ENCODE results near the gene SEMG2. TPM values are rescaled to one million over a fixed set of nuclear protein-coding genes. Genes with fewer than 3 reads are reported as not detected.

Gene SEMG2
- total RNA-seq, 1 donor from 2014 or later, result not detected

GRCh38 chr20:45229264-45230056 is 8.3 kb downstream of the SEMG2 start:
- intact Hi-C loops (cut with micrococcal nuclease), result no loop called here

DNA sequence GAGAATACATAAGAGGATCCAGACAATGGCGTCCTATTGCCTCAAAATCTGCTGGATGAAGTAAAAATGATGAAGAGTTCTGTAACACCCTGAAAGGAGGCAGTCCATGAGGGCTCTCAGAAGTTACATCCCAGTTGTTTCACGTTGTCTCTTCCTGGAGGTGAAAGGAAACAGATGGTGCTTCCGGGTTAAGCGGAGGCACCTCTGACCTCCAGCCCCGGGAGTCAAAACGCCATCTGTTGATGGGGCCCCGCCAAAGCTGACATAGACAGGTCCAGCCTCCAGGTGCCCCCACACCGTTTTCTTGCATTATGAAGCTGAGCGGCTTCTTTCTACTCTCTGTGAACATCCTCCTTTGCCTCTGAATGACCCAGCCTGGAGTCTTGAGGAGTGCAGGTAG is 9.5 kb downstream of the SEMG2 start:
- intact Hi-C loops (cut with micrococcal nuclease), result no loop called here

GRCh38 chr20:45235995-45236394 is 14.8 kb downstream of the SEMG2 start:
- intact Hi-C loops (cut with micrococcal nuclease), result no loop called here

- intact Hi-C loops (cut with micrococcal nuclease), result no loop called here
These were observed 17.0 kb downstream of the SEMG2 start for GRCh38 chr20:45238139-45238538.

DNA sequence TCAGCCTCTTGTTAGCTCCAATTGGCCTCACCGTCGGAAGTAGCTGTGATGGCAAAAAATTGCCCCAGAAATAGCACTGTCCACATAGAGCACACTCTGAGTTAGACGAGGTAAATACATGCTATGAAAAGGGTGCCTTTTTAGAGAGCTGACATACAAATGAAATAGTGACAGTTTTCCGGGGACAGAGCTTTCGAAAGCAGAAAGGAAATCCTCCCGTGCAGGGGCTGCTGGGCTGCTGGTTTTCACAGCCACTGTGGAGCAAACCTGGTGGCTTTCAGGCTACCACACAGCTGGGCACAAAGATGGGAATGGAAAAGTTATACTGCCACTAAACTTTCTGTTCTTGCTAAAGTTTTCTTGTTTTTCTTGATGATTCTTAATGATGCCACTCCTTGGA is 24.9 kb downstream of the SEMG2 start:
- intact Hi-C loops (cut with micrococcal nuclease), result no loop called here

- intact Hi-C loops (cut with micrococcal nuclease), result no loop called here
These were observed 26.7 kb downstream of the SEMG2 start for GRCh38 chr20:45247865-45248264.

DNA sequence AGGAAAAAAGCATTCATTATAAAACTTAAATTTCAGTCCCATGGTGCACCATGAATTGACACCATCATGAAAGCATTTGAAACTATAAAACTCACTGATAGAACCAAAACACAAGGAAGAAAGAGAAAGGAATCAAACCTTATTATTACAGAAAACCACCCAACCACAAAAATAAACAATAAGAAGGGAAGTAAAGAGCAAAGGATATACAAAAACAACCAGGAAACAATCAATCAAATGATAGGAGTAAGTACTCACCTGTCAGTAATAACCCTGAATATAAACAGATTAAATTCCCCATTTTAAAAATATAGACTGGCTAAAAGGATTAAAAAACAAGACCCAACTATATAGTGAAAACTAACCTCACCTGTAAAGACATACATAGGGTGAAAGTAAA is 27.4 kb downstream of the SEMG2 start:
- intact Hi-C loops (cut with micrococcal nuclease), result no loop called here

DNA sequence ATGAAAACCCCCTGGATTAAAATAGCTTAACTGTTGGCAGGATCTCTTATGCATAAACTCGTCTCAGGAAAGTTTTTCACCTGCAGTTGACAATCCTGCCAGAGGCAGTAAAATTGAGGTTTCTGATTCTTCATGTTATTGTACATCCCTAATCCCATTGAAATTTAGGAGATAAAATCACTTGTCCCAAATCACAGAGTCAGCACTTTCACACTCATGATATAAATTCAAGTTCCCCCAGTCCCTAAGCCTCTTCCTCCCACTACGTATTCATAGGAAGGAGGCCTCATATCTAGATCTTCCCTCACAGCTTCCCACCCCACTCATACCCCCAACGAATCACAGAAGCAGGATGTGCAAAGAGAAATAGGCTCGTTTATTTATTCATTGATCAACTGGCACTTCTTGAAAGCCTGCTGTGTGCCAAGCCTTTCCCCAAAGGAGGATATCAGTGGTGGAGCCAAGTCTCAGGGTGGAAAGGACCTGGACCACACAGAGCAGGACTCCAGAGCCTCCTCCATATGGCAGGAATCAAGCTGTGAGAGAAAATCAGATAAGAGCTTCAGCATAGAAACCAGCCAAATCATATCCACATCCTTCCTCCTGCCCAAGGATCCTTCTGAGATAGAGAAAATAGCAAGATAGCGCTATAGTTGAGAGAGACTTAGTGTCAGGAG is 30.8 kb downstream of the SEMG2 start:
- intact Hi-C loops (cut with micrococcal nuclease), result no loop called here

GRCh38 chr20:45253261-45253660 is 32.1 kb downstream of the SEMG2 start:
- intact Hi-C loops (cut with micrococcal nuclease), result no loop called here

DNA sequence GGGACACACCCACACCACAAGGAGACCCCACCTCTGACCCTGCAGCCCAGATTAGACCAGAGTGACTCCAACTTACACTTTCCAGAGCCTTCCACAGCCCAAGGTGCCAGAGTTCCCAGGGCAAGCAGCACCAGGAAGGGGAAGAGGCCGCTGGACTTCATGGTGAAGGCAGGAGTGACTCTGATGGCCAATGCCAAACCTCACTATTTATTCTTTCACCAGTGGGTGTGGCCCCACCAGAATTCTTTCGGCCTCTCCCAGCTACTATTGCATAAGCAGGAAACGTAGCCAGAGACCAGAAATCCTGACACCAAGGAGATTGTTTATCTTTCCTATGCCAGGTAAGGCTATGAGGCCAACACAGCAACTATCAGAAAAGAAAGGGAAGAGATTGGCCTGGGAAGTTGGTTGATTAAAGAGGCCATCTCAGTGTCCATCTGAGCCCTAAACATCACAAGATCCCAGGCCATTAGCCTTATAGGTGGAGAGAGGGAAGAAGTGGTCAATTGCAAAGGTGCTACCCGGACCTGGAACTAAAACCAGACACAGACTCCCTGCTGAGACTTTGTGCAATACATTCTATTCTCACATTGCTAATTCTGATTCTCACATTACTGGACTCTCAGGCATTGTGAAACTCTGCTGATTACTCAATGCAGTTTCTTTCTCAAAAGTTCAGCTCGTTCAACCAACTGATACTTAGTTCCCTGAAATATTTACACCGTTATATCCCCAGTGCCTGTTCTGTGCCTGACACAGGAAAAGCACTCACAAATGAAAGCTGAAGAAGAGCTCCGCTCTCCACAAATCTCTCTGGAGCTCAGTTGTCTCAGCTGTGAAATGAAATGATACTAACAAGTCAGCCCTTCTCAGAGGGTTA is 33.5 kb downstream of the SEMG2 start, which contains the start of gene SLPI:
TSS of gene SLPI (minus strand) at position 182 of the 880 bp plus-strand sequence. CDS start at position 161, 21 bp downstream.
- intact Hi-C loops (cut with micrococcal nuclease), result no loop called here

GRCh38 chr20:45257161-45257560 is 36.0 kb downstream of the SEMG2 start:
- intact Hi-C loops (cut with micrococcal nuclease), result no loop called here

DNA sequence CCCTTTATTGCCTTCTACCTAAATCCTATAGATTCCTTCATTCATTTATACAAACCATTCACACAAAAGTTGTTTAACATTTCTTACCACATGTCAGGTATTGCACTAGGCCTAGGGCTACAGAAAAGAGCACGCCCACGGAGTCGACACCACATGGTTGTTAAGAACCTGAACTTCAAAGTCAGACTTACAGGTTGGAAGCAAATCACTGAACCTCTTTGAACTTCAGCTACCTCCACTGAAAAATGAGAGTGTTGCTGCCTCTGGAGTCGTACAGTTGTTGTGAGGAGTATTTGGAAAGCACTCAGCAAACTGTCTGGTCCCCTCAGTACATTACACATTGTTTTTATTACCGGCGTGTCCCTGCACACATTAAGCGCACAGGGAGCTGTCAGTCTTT is 36.5 kb downstream of the SEMG2 start:
- intact Hi-C loops (cut with micrococcal nuclease), result no loop called here

GRCh38 chr20:45258259-45258658 is 37.1 kb downstream of the SEMG2 start:
- intact Hi-C loops (cut with micrococcal nuclease), result no loop called here

DNA sequence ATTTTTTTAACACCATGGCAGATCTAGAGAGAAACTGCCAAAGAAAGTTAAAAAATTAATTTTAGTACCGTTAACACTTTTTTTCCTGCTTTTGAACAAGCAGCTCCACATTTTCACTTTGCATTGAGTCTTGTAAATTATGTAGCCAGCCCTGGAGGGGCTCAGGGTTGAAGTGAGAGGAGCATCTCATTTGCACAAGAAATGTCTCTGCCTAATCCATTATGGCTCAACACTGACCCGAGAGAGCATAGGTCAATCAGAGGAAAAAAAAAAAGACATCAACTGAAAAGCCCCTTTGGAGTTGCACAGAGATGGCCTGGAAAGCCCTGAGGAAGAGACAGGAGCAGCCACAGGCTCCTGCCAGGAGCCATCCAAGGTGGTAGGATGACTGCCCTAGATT is 37.5 kb downstream of the SEMG2 start:
- intact Hi-C loops (cut with micrococcal nuclease), result no loop called here

DNA sequence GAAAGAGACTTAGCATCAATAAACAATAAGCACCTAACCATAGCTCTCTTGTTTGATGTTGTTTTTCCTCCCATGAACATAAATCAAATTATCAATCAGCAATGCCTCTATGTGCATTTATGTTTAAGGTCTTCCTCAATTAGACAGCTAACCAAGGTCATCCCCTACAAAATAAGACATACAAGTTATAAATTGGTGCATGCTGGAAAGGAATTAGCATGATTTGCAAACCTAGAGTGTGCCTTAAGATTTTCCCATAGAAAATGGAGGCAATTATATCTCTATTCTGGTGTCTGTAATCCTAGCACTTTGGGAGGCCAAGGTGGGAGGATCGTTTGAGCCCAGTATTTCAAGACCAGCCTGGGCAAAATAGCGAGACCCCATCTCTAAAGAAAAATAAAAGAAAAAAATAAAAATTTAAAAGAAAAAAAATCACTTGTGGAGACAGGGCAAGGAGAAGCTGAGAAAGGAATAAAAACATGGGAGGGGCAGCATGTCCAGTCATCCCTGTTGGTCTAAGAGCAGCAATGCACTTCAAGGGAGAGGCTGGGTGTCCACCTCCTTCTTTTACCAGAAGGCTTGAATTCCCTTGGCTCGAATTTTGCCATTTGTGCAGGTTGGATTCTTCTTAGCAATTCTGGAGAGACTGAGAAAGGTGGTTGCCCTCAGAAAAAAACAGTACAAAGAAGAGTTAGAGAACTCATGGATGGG is 42.5 kb downstream of the SEMG2 start:
- intact Hi-C loops (cut with micrococcal nuclease), result no loop called here

DNA sequence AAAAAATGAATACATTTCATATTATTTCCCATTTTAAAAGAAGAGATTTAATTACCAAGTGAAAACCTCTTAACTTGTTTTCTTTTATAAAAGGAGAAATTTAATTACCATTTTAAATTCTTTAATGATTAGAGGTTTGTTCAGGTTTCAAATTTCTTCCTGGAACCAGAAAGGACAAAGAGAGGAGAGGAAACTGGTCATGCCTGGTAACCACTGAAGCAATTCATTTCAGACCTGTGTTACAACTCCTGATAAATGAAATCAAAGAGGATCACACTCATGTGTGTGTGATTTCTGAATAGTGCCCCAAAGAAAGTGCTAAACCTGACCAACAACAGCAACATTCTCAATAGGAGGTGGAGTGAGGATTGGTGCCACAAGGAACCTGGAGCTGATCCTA is 45.8 kb downstream of the SEMG2 start:
- intact Hi-C loops (cut with micrococcal nuclease), result no loop called here

GRCh38 chr20:45268531-45268930 is 47.4 kb downstream of the SEMG2 start:
- intact Hi-C loops (cut with micrococcal nuclease), result no loop called here

DNA sequence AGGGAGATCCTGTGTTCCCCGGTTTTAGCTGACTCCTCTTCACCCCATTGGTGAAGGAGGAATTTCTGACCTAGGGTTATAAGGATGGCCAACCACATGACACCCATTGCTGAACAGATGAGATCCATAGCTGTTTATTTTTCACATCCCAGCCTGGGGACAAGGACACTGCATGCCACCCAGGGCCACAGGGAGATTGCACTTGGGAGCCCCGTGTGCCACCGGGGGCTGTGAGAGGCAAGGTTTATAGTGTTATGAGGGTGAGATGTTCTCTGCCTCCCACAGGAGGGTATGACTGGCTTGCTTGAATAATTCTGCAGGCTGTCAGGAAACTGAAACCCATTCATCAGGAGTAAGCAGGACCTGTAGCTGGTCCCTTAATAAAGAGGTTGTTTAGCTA is 47.9 kb downstream of the SEMG2 start:
- intact Hi-C loops (cut with micrococcal nuclease), result no loop called here

- intact Hi-C loops (cut with micrococcal nuclease), result no loop called here
These were observed 48.6 kb downstream of the SEMG2 start for GRCh38 chr20:45269754-45270270.
